H9 (cell line): ENCODE measurements around the gene UNCX. TPM values are rescaled to one million over a fixed set of nuclear protein-coding genes. Genes with fewer than 3 reads are reported as not detected.

Experiments
- DNase-seq: peaks from one replicate; pipeline ENCODE4 v3.0.0-alpha.2; 2017
- H2AFZ ChIP-seq: one replicate; pipeline ENCODE4 v1.6.1; 2013; ENCODE audit warnings: mild to moderate bottlenecking, low read length, control low read depth, moderate library complexity
- H2AK5ac ChIP-seq: 2 replicates; pipeline ENCODE4 v1.6.1; 2013; ENCODE audit warnings: low read length, control low read depth, mixed read lengths; ENCODE audit not compliant: insufficient read length
- H2BK120ac ChIP-seq: one replicate; pipeline ENCODE4 v1.6.1; 2013; ENCODE audit warnings: low read depth, mild to moderate bottlenecking, low read length, control low read depth, inconsistent platforms; ENCODE audit not compliant: poor library complexity, severe bottlenecking
- H2BK12ac ChIP-seq: 2 replicates; pipeline ENCODE4 v1.6.1; 2013; ENCODE audit warnings: low read length, control low read depth, mixed read lengths, low read depth; ENCODE audit not compliant: insufficient read length
- H2BK15ac ChIP-seq: 2 replicates; pipeline ENCODE4 v1.6.1; 2013; ENCODE audit warnings: low read depth, low read length, control low read depth
- H2BK20ac ChIP-seq: one replicate; pipeline ENCODE4 v1.6.1; 2013; ENCODE audit warnings: low read depth, mild to moderate bottlenecking, low read length, control low read depth, inconsistent platforms; ENCODE audit not compliant: poor library complexity, severe bottlenecking
- H2BK5ac ChIP-seq: 2 replicates; pipeline ENCODE4 v1.6.1; 2013; ENCODE audit warnings: low read length, control low read depth, mixed read lengths; ENCODE audit not compliant: insufficient read length
- H3K14ac ChIP-seq: 2 replicates; pipeline ENCODE4 v1.6.1; 2013; ENCODE audit warnings: low read length, control low read depth; ENCODE audit not compliant: insufficient read depth
- H3K18ac ChIP-seq: 2 replicates; pipeline ENCODE4 v1.6.1; 2013; ENCODE audit warnings: low read depth, mild to moderate bottlenecking, mixed read lengths, low read length, control low read depth; ENCODE audit not compliant: insufficient read length
- H3K23ac ChIP-seq: 2 replicates; pipeline ENCODE4 v1.6.1; 2013; ENCODE audit warnings: low read length, control low read depth, mixed read lengths, low read depth; ENCODE audit not compliant: insufficient read length
- H3K23me2 ChIP-seq: 2 replicates; pipeline ENCODE4 v1.6.1; 2013; ENCODE audit warnings: low read depth, mild to moderate bottlenecking, mixed read lengths, low read length, control low read depth; ENCODE audit not compliant: insufficient read length, poor library complexity, severe bottlenecking
- H3K27ac ChIP-seq: 2 replicates; pipeline ENCODE4 v1.5.1; 2013; ENCODE audit warnings: low read length, control low read depth, mixed read lengths, low read depth; ENCODE audit not compliant: insufficient read length
- H3K27me3 ChIP-seq: 2 replicates; pipeline ENCODE4 v1.6.1; 2013; ENCODE audit warnings: low read length, control low read depth, inconsistent platforms; ENCODE audit not compliant: insufficient read depth
- H3K4ac ChIP-seq: 2 replicates; pipeline ENCODE4 v1.6.1; 2013; ENCODE audit warnings: low read depth, mild to moderate bottlenecking, control low read depth, inconsistent platforms, low read length, moderate library complexity
- H3K4me1 ChIP-seq: 2 replicates; pipeline ENCODE4 v1.6.1; 2013; ENCODE audit warnings: low read length, control low read depth, inconsistent platforms; ENCODE audit not compliant: insufficient read depth
- H3K4me2 ChIP-seq: 2 replicates; pipeline ENCODE4 v1.6.1; 2013; ENCODE audit warnings: low read length, control low read depth, mixed read lengths; ENCODE audit not compliant: insufficient read length, insufficient read depth
- H3K56ac ChIP-seq: 2 replicates; pipeline ENCODE4 v1.6.1; 2013; ENCODE audit warnings: low read depth, mild to moderate bottlenecking, mixed read lengths, low read length, control low read depth; ENCODE audit not compliant: insufficient read length
- H3K79me1 ChIP-seq: 2 replicates; pipeline ENCODE4 v1.6.1; 2013; ENCODE audit warnings: low read depth, mild to moderate bottlenecking, moderate library complexity, low read length, control low read depth, inconsistent platforms; ENCODE audit not compliant: insufficient read depth, poor library complexity, severe bottlenecking
- H3K79me2 ChIP-seq: 2 replicates; pipeline ENCODE4 v1.6.1; 2013; ENCODE audit warnings: low read length, control low read depth, inconsistent platforms; ENCODE audit not compliant: insufficient read depth
- H3K9ac ChIP-seq: 2 replicates; pipeline ENCODE4 v1.6.1; 2013; ENCODE audit warnings: low read length, control low read depth, mixed read lengths; ENCODE audit not compliant: insufficient read length; ENCODE audit errors: extremely low read depth
- H3K9me3 ChIP-seq: one replicate; pipeline ENCODE4 v1.6.1; 2013; ENCODE audit warnings: low read depth, low read length, inconsistent platforms; ENCODE audit not compliant: control insufficient read depth
- H3T11ph ChIP-seq: one replicate; pipeline ENCODE4 v1.6.1; 2013; ENCODE audit warnings: mild to moderate bottlenecking, low read length, control low read depth, inconsistent platforms
- H4K20me1 ChIP-seq: one replicate; pipeline ENCODE4 v1.6.1; 2013; ENCODE audit not compliant: control insufficient read depth, insufficient read length, insufficient read depth
- H4K5ac ChIP-seq: 2 replicates; pipeline ENCODE4 v1.6.1; 2013; ENCODE audit warnings: low read depth, mild to moderate bottlenecking, mixed read lengths, low read length, control low read depth; ENCODE audit not compliant: insufficient read length
- H4K8ac ChIP-seq: replicated peaks from 2 replicates; pipeline ENCODE4 v1.6.1; 2013; ENCODE audit warnings: low read length, control low read depth, mixed read lengths, low read depth; ENCODE audit not compliant: insufficient read length
- H4K91ac ChIP-seq: 2 replicates; pipeline ENCODE4 v1.6.1; 2013; ENCODE audit warnings: low read depth, mild to moderate bottlenecking, moderate library complexity, mixed read lengths, low read length, control low read depth; ENCODE audit not compliant: insufficient read length
- H3K27ac Mint-ChIP-seq, 3 experiments: 2 replicates in 2 of 3; 3 replicates in 1 of 3; pipeline ENCODE4 v1.8.0; 2020 to 2021; ENCODE audit warnings: mixed read lengths in 3 of 3, mild to moderate bottlenecking in 1 of 3, moderate library complexity in 1 of 3
- H3K27me3 Mint-ChIP-seq: 2 replicates; pipeline ENCODE4 v1.8.0; 2021; ENCODE audit warnings: low read depth, mild to moderate bottlenecking, moderate library complexity, mixed read lengths
- H3K36me3 Mint-ChIP-seq, 3 experiments: 2 replicates in 2 of 3; 3 replicates in 1 of 3; pipeline ENCODE4 v1.8.0; 2020 to 2021; ENCODE audit warnings: low read depth in 3 of 3, mixed read lengths in 3 of 3; ENCODE audit not compliant: insufficient read depth in 1 of 3
- H3K4me1 Mint-ChIP-seq, 2 experiments: 2 replicates each; pipeline ENCODE4 v1.8.0; 2020; ENCODE audit warnings: mixed read lengths in 2 of 2
- H3K4me3 Mint-ChIP-seq, 2 experiments: 2 replicates in 1 of 2; 3 replicates in 1 of 2; pipeline ENCODE4 v1.8.0; 2020 to 2021; ENCODE audit warnings: mild to moderate bottlenecking in 2 of 2, mixed read lengths in 2 of 2, moderate library complexity in 1 of 2
- H3K9me3 Mint-ChIP-seq, 2 experiments: 2 replicates in 1 of 2; 3 replicates in 1 of 2; pipeline ENCODE4 v1.8.0; 2020; ENCODE audit warnings: mild to moderate bottlenecking in 2 of 2, mixed read lengths in 2 of 2, moderate library complexity in 1 of 2
- CTCF ChIP-seq: fragments of 200-600 bp; sonication (generic); conservative IDR thresholded peaks from 3 replicates; pipeline ENCODE4 v1.8.0; 2021; ENCODE audit warnings: antibody characterized with exemption, mild to moderate bottlenecking
- WGBS: extraction: QIAGEN DNeasy Blood & Tissue Kit; methylation state at CpG from one replicate; pipeline ENCODE4 v1.1.7; 2013; ENCODE audit warnings: missing lambda C conversion rate, low lambda C conversion rate, mixed read lengths; ENCODE audit not compliant: insufficient read length; ENCODE audit errors: extremely low coverage; 5-methylcytosine and 5-hydroxymethylcytosine counted together
- total RNA-seq: library from RNA; stranded (reverse); gene quantifications from 2 replicates; pipeline ENCODE4 v1.2.1, GENCODE V29; 2021

UNCX gene
- total RNA-seq, 1 experiment from 2014 or later: not detected

GRCh38 chr7:1268866-1269265, 36.2 kb downstream of the UNCX start:
- Histone ChIP-seq H3K4me2 (no peak overlapping the region), H3K27ac (no peak overlapping the region), H3K56ac (no peak overlapping the region), H4K5ac (no peak overlapping the region), H3K4me1 (no peaks in the 10 kb centered on the region), H2BK20ac (no peak overlapping the region), H4K91ac (no peak overlapping the region), H3K9me3 (no peaks in the 10 kb centered on the region), H3T11ph (no peak overlapping the region), H3K79me1 (no peaks in the 10 kb centered on the region), H3K4ac (no peak overlapping the region), H3K14ac (no peak overlapping the region), H2AFZ (no peak overlapping the region), H4K20me1 (peaks cover 2% of the 10 kb centered on the region), H2BK15ac (no peak overlapping the region), H3K27me3 (no peaks in the 10 kb centered on the region), H3K23ac (no peak overlapping the region), H3K79me2 (no peaks in the 10 kb centered on the region), H2BK120ac (no peak overlapping the region), H2BK12ac (no peak overlapping the region), H2BK5ac (no peak overlapping the region), H3K9ac (no peak overlapping the region), H3K23me2 (no peaks in the 10 kb centered on the region), H2AK5ac (no peak overlapping the region), H4K8ac (no peak overlapping the region), H3K18ac (no peak overlapping the region)
- H3K4me3 Mint-ChIP-seq: no peak overlapping the region
- WGBS: no CpG with 5 or more reads among the region's 14 CpGs
- peaks cover 6 to 7% of the 10 kb centered on the region in 2 experiments for H3K9me3 Mint-ChIP-seq
- H3K36me3 Mint-ChIP-seq: peaks cover 0 to 3% (median 0%) of the 10 kb centered on the region in 3 experiments; a peak in 1 of 7 replicates
- peaks cover 17% of the 10 kb centered on the region for H3K27me3 Mint-ChIP-seq
- H3K4me1 Mint-ChIP-seq: no peaks in the 10 kb centered on the region
- H3K27ac Mint-ChIP-seq: no peak overlapping the region
- no peak for DNase-seq
- TF ChIP-seq CTCF: no peak
